ENCODE measurements around the gene KPNA1. TPM values are rescaled to one million over a fixed set of nuclear protein-coding genes. Genes with fewer than 3 reads are reported as not detected.
A peak's percentile ranks its signal among the peaks of the same experiment; 100 is the strongest.

Gene KPNA1
- total and polyA plus RNA-seq, 2 of the 13 experiments (the other 11 are each of a cell fraction or from before 2014, with no cell fraction given), result 15.4 to 30.0 TPM

GRCh38 chr3:122564155-122564912 lies 49.6 kb upstream of the KPNA1 start, which contains the start of the genes DTX3L and PARP9 (continued):
- TF ChIP-seq HOXA9 (CRISPR knock-in tag; IDR thresholded peaks at IDR 0.05; ENCODE audit: borderline replicate concordance), result no peak
- TF ChIP-seq ZNF543 (CRISPR knock-in tag; IDR thresholded peaks at IDR 0.05), result peak; percentile 91
- no peak for TF ChIP-seq THYN1 (CRISPR knock-in tag; IDR thresholded peaks at IDR 0.05; ENCODE audit: borderline replicate concordance, low read depth)
- no peak for TF ChIP-seq ZMAT3 (CRISPR knock-in tag; conservative IDR thresholded peaks at IDR 0.05)
- no peak for TF ChIP-seq ZFP62 (CRISPR knock-in tag; IDR thresholded peaks at IDR 0.05)
- TF ChIP-seq KLF16 (CRISPR knock-in tag; IDR thresholded peaks at IDR 0.05), result peak in 1 of 2 experiments; percentile 36; a peak in 1 of 4 replicates
- TF ChIP-seq GFI1 (CRISPR knock-in tag; IDR thresholded peaks at IDR 0.05; ENCODE audit: borderline replicate concordance), result peak; percentile 31; the same call in 1 of the 2 replicates
- TF ChIP-seq SMAD9 (CRISPR knock-in tag; IDR thresholded peaks at IDR 0.05), result peak; percentile 62; the same call in 1 of the 2 replicates
- TF ChIP-seq CENPX (CRISPR knock-in tag; IDR thresholded peaks at IDR 0.05), result no peak
- TF ChIP-seq ZNF564 (CRISPR knock-in tag; IDR thresholded peaks at IDR 0.05), result no peak; the same call in 1 of the 2 replicates
- TF ChIP-seq ZHX2 (IDR thresholded peaks at IDR 0.05; ENCODE audit: low read depth), result no peak
- no peak for TF ChIP-seq ZHX2 (CRISPR knock-in tag; IDR thresholded peaks at IDR 0.05; ENCODE audit: borderline replicate concordance)
- 0 out of 2 replicates have a peak, but pooled peaks have one; percentile 15 for TF ChIP-seq HIC2 (CRISPR knock-in tag; IDR thresholded peaks at IDR 0.05; ENCODE audit: low read depth)
- TF ChIP-seq NFYB (CRISPR knock-in tag; IDR thresholded peaks at IDR 0.05), result no peak; the same call in none of the 2 replicates
- no peak for TF ChIP-seq FOXM1 (CRISPR knock-in tag; IDR thresholded peaks at IDR 0.05)
- TF ChIP-seq FOXO1 (CRISPR knock-in tag; IDR thresholded peaks at IDR 0.05), result no peak
- TF ChIP-seq ZSCAN29 (CRISPR knock-in tag; conservative IDR thresholded peaks at IDR 0.05), result 0 out of 2 replicates have a peak, but pooled peaks have one; percentile 71
- TF ChIP-seq HDAC1 (CRISPR knock-in tag; IDR thresholded peaks at IDR 0.05), result peak; percentile 60; the same call in 1 of the 2 replicates
- peak; percentile 81 for TF ChIP-seq ZNF281 (CRISPR knock-in tag; IDR thresholded peaks at IDR 0.05; ENCODE audit: borderline replicate concordance)

Measured in HepG2 (cell line).